ENCODE results near the gene PRR23E. TPM values are rescaled to one million over a fixed set of nuclear protein-coding genes. Genes with fewer than 3 reads are reported as not detected.

Gene PRR23E
- total RNA-seq, 4 donors from 2014 or later, result not detected

GRCh38 chr3:127149621-127150310, 43.2 kb upstream of the PRR23E start:
- no peaks in the 10 kb centered on the region for H3K36me3 ChIP-seq
- 63 to 66% methylated on average over 6 of the region's 6 CpGs for WGBS, 2 donors
- H3K9me3 ChIP-seq, result no peaks in the 10 kb centered on the region
- TF ChIP-seq POLR2A (IDR thresholded peaks at IDR 0.05) (no peak), CTCF (IDR thresholded peaks at IDR 0.05) (no peak)
- H3K27ac ChIP-seq, result no peak overlapping the region
- intact Hi-C loops (cut with DNase I), result no loop called here
- H3K27me3 ChIP-seq, result no peaks in the 10 kb centered on the region
- H3K4me3 ChIP-seq (replicated peaks in 1 of 3), result no peak overlapping the region
- H3K4me1 ChIP-seq, result no peaks in the 10 kb centered on the region
- no peak for DNase-seq

- Histone ChIP-seq H3K4me3 (replicated peaks in 1 of 3) (no peak overlapping the region), H3K9me3 (no peaks in the 10 kb centered on the region), H3K27ac (no peak overlapping the region), H3K36me3 (no peaks in the 10 kb centered on the region), H3K27me3 (no peaks in the 10 kb centered on the region), H3K4me1 (no peaks in the 10 kb centered on the region)
- 91 to 94% methylated on average over 14 to 15 of the region's 15 CpGs for WGBS, 2 donors
- intact Hi-C loops (cut with DNase I), result no loop called here
- TF ChIP-seq CTCF (IDR thresholded peaks at IDR 0.05) (no peak), POLR2A (IDR thresholded peaks at IDR 0.05) (no peak)
- DNase-seq, result no peak
Observed at GRCh38 chr3:127150513-127151250, 42.2 kb upstream of the PRR23E start.

- no peak overlapping the region for H3K4me3 ChIP-seq (replicated peaks in 1 of 3)
- no peaks in the 10 kb centered on the region for H3K27me3 ChIP-seq
- DNase-seq, result no peak
- intact Hi-C loops (cut with DNase I), result no loop called here
- H3K36me3 ChIP-seq, result no peaks in the 10 kb centered on the region
- WGBS, 2 donors, result 92 to 94% methylated on average over 9 of the region's 9 CpGs
- H3K27ac ChIP-seq, result no peak overlapping the region
- no peaks in the 10 kb centered on the region for H3K9me3 ChIP-seq
- H3K4me1 ChIP-seq, result no peaks in the 10 kb centered on the region
- no peak for TF ChIP-seq POLR2A (IDR thresholded peaks at IDR 0.05)
- TF ChIP-seq CTCF (IDR thresholded peaks at IDR 0.05), result no peak
Observed at GRCh38 chr3:127151251-127151564, 41.7 kb upstream of the PRR23E start.

GRCh38 chr3:127151992-127152650, 40.8 kb upstream of the PRR23E start:
- intact Hi-C loops (cut with DNase I), result no loop called here
- Histone ChIP-seq H3K27me3 (no peaks in the 10 kb centered on the region), H3K9me3 (no peaks in the 10 kb centered on the region), H3K36me3 (no peaks in the 10 kb centered on the region), H3K27ac (no peak overlapping the region), H3K4me1 (peaks cover 0 to 4% of the 10 kb centered on the region in 2 donors), H3K4me3 (replicated peaks in 1 of 3) (no peak overlapping the region)
- DNase-seq, result no peak
- TF ChIP-seq POLR2A (IDR thresholded peaks at IDR 0.05) (no peak), CTCF (IDR thresholded peaks at IDR 0.05) (no peak)
- 62 to 71% methylated on average over 2 of the region's 2 CpGs for WGBS, 2 donors
